HEK293 (cell line): ENCODE data around the gene MANSC4.

Experiments
- SETDB1 ChIP-seq: IDR thresholded peaks from one replicate; pipeline ENCODE4 v1.6.1; 2017; ENCODE audit warnings: mild to moderate bottlenecking, low read length, moderate library complexity, mixed read lengths; ENCODE audit not compliant: insufficient read length
- ZBTB7A ChIP-seq: fragments of 450-650 bp; formaldehyde crosslinking; IDR thresholded peaks from 2 replicates; pipeline ENCODE4 v1.5.1; 2016; ENCODE audit warnings: low read depth, missing biosample characterization, missing genetic modification characterization
- ZNF132 ChIP-seq: fragments of 450-650 bp; formaldehyde crosslinking; IDR thresholded peaks from 2 replicates; pipeline ENCODE4 v1.5.1; 2017; ENCODE audit warnings: missing biosample characterization, missing genetic modification characterization, borderline replicate concordance
- ZNF214 ChIP-seq: fragments of 450-650 bp; formaldehyde crosslinking; IDR thresholded peaks from 2 replicates; pipeline ENCODE4 v1.5.1; 2017; ENCODE audit warnings: missing biosample characterization, mild to moderate bottlenecking, missing genetic modification characterization, borderline replicate concordance
- ZNF248 ChIP-seq: fragments of 450-650 bp; formaldehyde crosslinking; IDR thresholded peaks from 2 replicates; pipeline ENCODE4 v1.5.1; 2017; ENCODE audit warnings: missing biosample characterization, missing genetic modification characterization
- TF ChIP-seq, protein P1 (sequence below): fragments of 450-650 bp; formaldehyde crosslinking; IDR thresholded peaks from 2 replicates; pipeline ENCODE4 v1.5.1; 2016; ENCODE audit warnings: missing biosample characterization, missing genetic modification characterization
- TF ChIP-seq, protein P2 (sequence below): fragments of 450-650 bp; formaldehyde crosslinking; optimal IDR thresholded peaks from 2 replicates; pipeline ENCODE3; 2016; ENCODE audit warnings: missing biosample characterization, mild to moderate bottlenecking, missing genetic modification characterization

DNA sequence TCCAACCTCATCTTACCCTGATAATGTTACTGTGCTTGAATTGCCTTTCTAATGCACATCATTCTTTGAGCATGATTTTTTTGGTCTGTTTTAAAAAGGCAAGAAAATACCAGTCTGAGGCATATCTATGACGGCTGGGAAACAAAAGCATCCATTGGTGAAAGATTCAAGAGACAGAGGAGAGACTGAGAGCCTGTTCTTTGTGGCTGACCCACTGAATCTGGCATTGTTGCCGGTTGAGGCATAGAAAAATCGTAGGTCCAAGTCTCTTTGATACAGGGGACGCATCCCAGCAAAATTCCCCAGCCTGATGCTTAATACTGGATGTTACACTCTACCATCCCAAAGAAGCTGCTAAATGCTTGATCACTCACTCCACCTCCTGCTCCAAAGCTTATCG is 2.9 kb downstream of the MANSC4 start:
- TF ChIP-seq, protein P1, sequence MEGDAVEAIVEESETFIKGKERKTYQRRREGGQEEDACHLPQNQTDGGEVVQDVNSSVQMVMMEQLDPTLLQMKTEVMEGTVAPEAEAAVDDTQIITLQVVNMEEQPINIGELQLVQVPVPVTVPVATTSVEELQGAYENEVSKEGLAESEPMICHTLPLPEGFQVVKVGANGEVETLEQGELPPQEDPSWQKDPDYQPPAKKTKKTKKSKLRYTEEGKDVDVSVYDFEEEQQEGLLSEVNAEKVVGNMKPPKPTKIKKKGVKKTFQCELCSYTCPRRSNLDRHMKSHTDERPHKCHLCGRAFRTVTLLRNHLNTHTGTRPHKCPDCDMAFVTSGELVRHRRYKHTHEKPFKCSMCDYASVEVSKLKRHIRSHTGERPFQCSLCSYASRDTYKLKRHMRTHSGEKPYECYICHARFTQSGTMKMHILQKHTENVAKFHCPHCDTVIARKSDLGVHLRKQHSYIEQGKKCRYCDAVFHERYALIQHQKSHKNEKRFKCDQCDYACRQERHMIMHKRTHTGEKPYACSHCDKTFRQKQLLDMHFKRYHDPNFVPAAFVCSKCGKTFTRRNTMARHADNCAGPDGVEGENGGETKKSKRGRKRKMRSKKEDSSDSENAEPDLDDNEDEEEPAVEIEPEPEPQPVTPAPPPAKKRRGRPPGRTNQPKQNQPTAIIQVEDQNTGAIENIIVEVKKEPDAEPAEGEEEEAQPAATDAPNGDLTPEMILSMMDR: no peak
- no peak for TF ChIP-seq ZNF214 (tag by site-specific recombination)
- TF ChIP-seq ZNF132 (tag by site-specific recombination): no peak
- TF ChIP-seq, protein P2, sequence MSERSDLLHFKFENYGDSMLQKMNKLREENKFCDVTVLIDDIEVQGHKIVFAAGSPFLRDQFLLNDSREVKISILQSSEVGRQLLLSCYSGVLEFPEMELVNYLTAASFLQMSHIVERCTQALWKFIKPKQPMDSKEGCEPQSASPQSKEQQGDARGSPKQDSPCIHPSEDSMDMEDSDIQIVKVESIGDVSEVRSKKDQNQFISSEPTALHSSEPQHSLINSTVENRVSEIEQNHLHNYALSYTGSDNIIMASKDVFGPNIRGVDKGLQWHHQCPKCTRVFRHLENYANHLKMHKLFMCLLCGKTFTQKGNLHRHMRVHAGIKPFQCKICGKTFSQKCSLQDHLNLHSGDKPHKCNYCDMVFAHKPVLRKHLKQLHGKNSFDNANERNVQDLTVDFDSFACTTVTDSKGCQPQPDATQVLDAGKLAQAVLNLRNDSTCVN: no peak
- no peak for TF ChIP-seq ZBTB7A
- no peak for TF ChIP-seq SETDB1
- TF ChIP-seq ZNF248: no peak
